ENCODE measurements around the gene TMEM132C. TPM values are rescaled to one million over a fixed set of nuclear protein-coding genes. Genes with fewer than 3 reads are reported as not detected.

TMEM132C gene
- total and polyA plus RNA-seq, 2 of the 8 experiments (the other 6 are each of a cell fraction or from before 2014, with no cell fraction given) = 0.23 to 0.76 TPM

GRCh38 chr12:128521981-128522380, 255.0 kb downstream of the TMEM132C start (continued):
- TF ChIP-seq CHD7 (IDR thresholded peaks at IDR 0.05; ENCODE audit: insufficient replicate concordance, low read length) (no peak), CBX5 (IDR thresholded peaks at IDR 0.05; ENCODE audit: low read depth, low read length) (no peak), BRCA1 (IDR thresholded peaks at IDR 0.05; ENCODE audit: low read depth, low read length) (no peak), TAF7 (optimal IDR thresholded peaks at IDR 0.05; ENCODE audit: borderline replicate concordance, low read depth, low read length) (no peak), CTCF (IDR thresholded peaks at IDR 0.05; ENCODE audit: control extremely low read depth in 1 of 3, insufficient read depth in 1 of 3, low read depth in 1 of 3, low read length in 3 of 3) (no peak), POLR2AphosphoS5 (IDR thresholded peaks at IDR 0.05; ENCODE audit: low read depth, low read length) (no peak), SAP30 (IDR thresholded peaks at IDR 0.05; ENCODE audit: insufficient read depth, insufficient replicate concordance, low read length) (no peak), RXRA (IDR thresholded peaks at IDR 0.05; ENCODE audit: insufficient read depth, low read depth, low read length) (no peak), CEBPB (IDR thresholded peaks at IDR 0.05; ENCODE audit: low read depth, low read length) (no peak)
